Ascending aorta (tissue), 2 donors: ENCODE measurements around the gene MTA3. TPM values are rescaled to one million over a fixed set of nuclear protein-coding genes. Genes with fewer than 3 reads are reported as not detected.

ENCODE experiments used
- DNase-seq, 2 donors: peaks; one replicate each; pipeline ENCODE4 v3.0.0-alpha.2; 2019; ENCODE audit warnings: low spot score in 2 of 2
- H3K27ac ChIP-seq, 2 donors: fragments of 200-600 bp; sonication (generic); one replicate each; pipeline ENCODE4 v1.5.1; 2016 to 2017; ENCODE audit warnings: mild to moderate bottlenecking in 1 of 2
- H3K27me3 ChIP-seq: fragments of 200-600 bp; sonication (generic); one replicate; pipeline ENCODE4 v1.5.1; 2017
- H3K36me3 ChIP-seq, 2 donors: fragments of 200-600 bp; sonication (generic); one replicate each; pipeline ENCODE4 v1.5.1; 2016
- H3K4me1 ChIP-seq, 2 donors: fragments of 200-600 bp; sonication (generic); one replicate each; pipeline ENCODE4 v1.5.1; 2016 to 2017; ENCODE audit warnings: mild to moderate bottlenecking in 1 of 2
- H3K4me3 ChIP-seq, 2 donors: fragments of 200-600 bp; sonication (generic); one replicate each; pipeline ENCODE4 v1.5.1; 2016 to 2017; ENCODE audit warnings: mild to moderate bottlenecking in 1 of 2
- H3K9me3 ChIP-seq, 2 donors: fragments of 200-600 bp; sonication (generic); one replicate each; pipeline ENCODE4 v1.5.1; 2016
- intact Hi-C: fragments of 100-400 bp; cut with DNase I; formaldehyde crosslinking; loops from one replicate; pipeline ENCODE4 v1.15.1; 2023
- total RNA-seq: library from RNA; depleted of rRNA; stranded (reverse); fragments of >200 nt; gene quantifications from one replicate; pipeline ENCODE4 v1.1.0, GENCODE V29; 2016
- TF ChIP-seq, protein P1 (sequence below), 3 experiments: fragments of 200-600 bp in 2 of 3; fragments of 450-650 bp in 1 of 3; sonication (generic) in 2 of 3; IDR thresholded peaks; one replicate each; pipeline ENCODE4 v1.5.1; 2016 to 2019; ENCODE audit warnings: antibody characterized with exemption in 3 of 3, mild to moderate bottlenecking in 1 of 3, moderate library complexity in 1 of 3

Gene MTA3
- total RNA-seq, 1 donor from 2014 or later, result 59.2 TPM

DNA sequence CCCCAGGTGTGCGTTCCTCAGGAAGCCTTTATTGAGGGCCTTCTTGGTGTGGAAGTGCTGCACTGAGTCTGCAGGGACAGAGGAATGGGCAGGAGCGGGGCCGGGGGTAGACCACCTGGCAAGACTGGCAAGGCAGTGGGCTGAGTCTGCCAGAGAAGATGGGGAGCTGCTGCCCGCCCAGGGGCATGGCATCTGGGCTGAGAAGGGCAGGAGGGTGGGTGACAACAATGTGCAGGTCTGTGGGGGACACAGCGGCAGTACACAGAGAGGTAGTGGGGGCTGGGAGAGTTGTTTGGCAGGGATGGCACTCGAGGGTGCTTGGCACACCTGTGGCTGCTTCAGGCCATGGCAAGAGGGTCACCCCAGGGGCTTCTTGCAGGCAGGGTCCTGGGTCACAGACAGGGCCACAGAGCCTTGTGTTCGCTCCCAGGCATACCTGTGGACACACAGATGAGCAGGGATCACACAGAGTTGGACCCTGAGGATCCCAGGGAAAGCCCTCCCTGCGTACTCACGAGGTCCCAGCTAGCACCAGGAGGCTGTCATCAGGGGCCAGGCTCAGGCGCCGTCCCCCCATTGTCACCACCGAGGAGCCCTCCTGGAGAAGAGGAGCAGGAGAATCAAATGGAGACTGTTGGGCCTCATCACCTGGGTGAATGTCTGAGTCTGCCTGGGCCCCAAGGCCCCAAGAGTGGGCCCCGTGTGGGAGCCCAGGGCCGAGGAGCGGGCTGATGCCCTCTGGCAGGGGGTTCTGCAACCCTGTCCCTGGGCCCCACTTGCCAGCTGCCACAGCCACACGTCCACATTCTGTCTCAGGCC, 198.9 kb downstream of the MTA3 start:
- no peak overlapping the region for H3K4me3 ChIP-seq
- intact Hi-C loops, result no loop called here
- H3K9me3 ChIP-seq, result no peaks in the 10 kb centered on the region
- H3K36me3 ChIP-seq, result no peaks in the 10 kb centered on the region
- no peaks in the 10 kb centered on the region for H3K4me1 ChIP-seq
- TF ChIP-seq, protein P1, sequence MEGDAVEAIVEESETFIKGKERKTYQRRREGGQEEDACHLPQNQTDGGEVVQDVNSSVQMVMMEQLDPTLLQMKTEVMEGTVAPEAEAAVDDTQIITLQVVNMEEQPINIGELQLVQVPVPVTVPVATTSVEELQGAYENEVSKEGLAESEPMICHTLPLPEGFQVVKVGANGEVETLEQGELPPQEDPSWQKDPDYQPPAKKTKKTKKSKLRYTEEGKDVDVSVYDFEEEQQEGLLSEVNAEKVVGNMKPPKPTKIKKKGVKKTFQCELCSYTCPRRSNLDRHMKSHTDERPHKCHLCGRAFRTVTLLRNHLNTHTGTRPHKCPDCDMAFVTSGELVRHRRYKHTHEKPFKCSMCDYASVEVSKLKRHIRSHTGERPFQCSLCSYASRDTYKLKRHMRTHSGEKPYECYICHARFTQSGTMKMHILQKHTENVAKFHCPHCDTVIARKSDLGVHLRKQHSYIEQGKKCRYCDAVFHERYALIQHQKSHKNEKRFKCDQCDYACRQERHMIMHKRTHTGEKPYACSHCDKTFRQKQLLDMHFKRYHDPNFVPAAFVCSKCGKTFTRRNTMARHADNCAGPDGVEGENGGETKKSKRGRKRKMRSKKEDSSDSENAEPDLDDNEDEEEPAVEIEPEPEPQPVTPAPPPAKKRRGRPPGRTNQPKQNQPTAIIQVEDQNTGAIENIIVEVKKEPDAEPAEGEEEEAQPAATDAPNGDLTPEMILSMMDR (IDR thresholded peaks at IDR 0.05), result no peak
- H3K27ac ChIP-seq, result no peak overlapping the region
- no peaks in the 10 kb centered on the region for H3K27me3 ChIP-seq
- DNase-seq, result no peak

DNA sequence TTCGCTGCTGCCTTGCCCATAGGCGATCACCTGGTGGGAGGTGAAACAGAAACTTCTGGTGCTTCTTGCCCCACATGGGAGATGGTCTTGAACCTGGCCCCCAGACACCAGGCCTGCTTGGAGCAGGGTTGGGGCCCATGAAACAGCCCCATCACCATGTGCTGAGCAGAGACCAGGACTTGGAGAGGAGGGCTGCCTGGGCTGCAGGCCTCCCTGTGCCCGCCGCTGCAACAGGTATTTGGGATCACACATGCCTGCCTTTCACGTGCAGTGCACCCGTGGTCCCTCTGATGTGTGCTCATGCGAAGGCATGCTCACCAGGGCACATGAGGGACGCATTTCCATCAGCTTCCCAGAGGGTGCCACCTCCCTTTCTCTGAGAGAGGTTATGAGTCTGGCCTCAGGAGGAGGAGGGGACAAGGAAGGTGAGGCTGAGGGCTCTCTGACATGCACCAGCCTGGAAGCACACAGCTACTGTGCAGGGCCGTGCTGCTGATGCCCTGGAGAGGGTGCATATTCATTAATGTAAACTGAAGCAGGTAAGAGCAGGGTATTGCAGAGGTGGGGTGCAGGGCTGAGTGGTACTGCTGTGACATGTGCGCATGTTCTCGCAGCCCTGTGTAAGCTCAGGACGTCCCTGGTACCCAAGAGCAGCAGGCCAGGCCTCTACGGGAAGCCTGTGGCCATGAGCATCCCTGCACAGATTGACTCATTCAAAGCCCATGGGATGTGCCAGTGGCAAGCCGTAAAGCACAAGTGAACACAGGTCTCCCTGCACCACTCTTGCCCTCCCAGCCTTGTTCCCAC, 199.7 kb downstream of the MTA3 start:
- DNase-seq, result peak in 1 of 2 donors; percentile 49
- no peaks in the 10 kb centered on the region for H3K27me3 ChIP-seq
- H3K4me1 ChIP-seq, result no peaks in the 10 kb centered on the region
- H3K36me3 ChIP-seq, result no peaks in the 10 kb centered on the region
- no peak overlapping the region for H3K4me3 ChIP-seq
- intact Hi-C loops, result no loop called here
- no peak overlapping the region for H3K27ac ChIP-seq
- no peaks in the 10 kb centered on the region for H3K9me3 ChIP-seq
- TF ChIP-seq, protein P1 (IDR thresholded peaks at IDR 0.05), result no peak

GRCh38 chr2:42768706-42769256, 200.3 kb downstream of the MTA3 start:
- H3K4me1 ChIP-seq, result no peaks in the 10 kb centered on the region
- H3K27ac ChIP-seq, result peak overlapping the region in 1 of 2 donors; percentile 3
- intact Hi-C loops, result no loop called here
- no peaks in the 10 kb centered on the region for H3K27me3 ChIP-seq
- DNase-seq, result peak in 1 of 2 donors; percentile 43
- H3K4me3 ChIP-seq, result no peak overlapping the region
- TF ChIP-seq, protein P1 (IDR thresholded peaks at IDR 0.05), result no peak
- no peaks in the 10 kb centered on the region for H3K36me3 ChIP-seq
- no peaks in the 10 kb centered on the region for H3K9me3 ChIP-seq

- Histone ChIP-seq H3K27me3 (no peaks in the 10 kb centered on the region), H3K27ac (no peak overlapping the region), H3K36me3 (no peaks in the 10 kb centered on the region), H3K9me3 (no peaks in the 10 kb centered on the region), H3K4me1 (no peaks in the 10 kb centered on the region), H3K4me3 (no peak overlapping the region)
- TF ChIP-seq, protein P1 (IDR thresholded peaks at IDR 0.05), result no peak
- no peak for DNase-seq
- intact Hi-C loops, result no loop called here
Measured at GRCh38 chr2:42769583-42770287, 201.3 kb downstream of the MTA3 start.
